ENCODE data around the gene PDCD11.

The PDCD11 gene

DNA sequence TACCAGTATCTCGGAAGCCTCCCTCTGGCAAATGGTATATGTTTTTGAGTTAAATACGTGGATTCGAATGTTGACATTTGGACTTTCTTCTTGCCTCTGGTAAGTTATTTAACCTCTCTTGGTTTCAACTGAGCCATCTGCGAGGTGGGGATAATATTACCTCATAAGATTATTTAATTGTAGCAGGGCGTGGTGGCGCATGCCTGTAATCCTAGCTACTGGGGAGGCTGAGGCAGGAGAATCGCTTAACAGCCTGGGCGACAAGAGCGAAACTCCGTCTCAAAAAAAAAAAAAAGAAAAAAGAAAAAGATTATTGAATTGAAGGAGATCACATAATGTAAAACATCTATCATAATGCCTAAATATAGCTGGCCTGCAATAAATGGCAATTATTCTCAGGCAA, 29.0 kb upstream of the PDCD11 start:
- Histone ChIP-seq H2AK5ac (ENCODE audit: low read length) (no peak overlapping the region), H4K12ac (ENCODE audit: low read depth, low read length) (peak overlapping the region; percentile 46), H4K8ac (ENCODE audit: low read depth, low read length) (peak overlapping the region; percentile 84), H3K9ac (ENCODE audit: low read length) (no peak overlapping the region), H2BK5ac (ENCODE audit: low read depth, low read length, poor library complexity) (no peak overlapping the region), H3K4me3 (ENCODE audit: low read depth, low read length) (no peak overlapping the region), H3K27me3 (ENCODE audit: insufficient read depth, low read length) (no peaks in the 10 kb centered on the region), H3K79me2 (ENCODE audit: control insufficient read depth, insufficient read depth, low read length, poor library complexity) (peaks cover 3% of the 10 kb centered on the region), H3K79me1 (ENCODE audit: low read length) (peaks cover 5% of the 10 kb centered on the region), H4K91ac (ENCODE audit: low read depth, low read length) (no peak overlapping the region), H2BK120ac (ENCODE audit: insufficient read depth, low read length, poor library complexity) (no peak overlapping the region), H2BK12ac (ENCODE audit: low read length) (no peak overlapping the region), H3K23ac (ENCODE audit: low read length) (no peak overlapping the region), H3K36me3 (ENCODE audit: control insufficient read depth in 1 of 2, insufficient read depth in 2 of 2, low read length in 2 of 2) (no peaks in the 10 kb centered on the region), H3K14ac (ENCODE audit: low read length) (no peak overlapping the region), H3K27ac (ENCODE audit: low read depth, low read length) (no peak overlapping the region), H3K4me1 (ENCODE audit: control insufficient read depth in 1 of 2, insufficient read depth in 2 of 2, low read length in 2 of 2) (no peaks in the 10 kb centered on the region), H3K4ac (ENCODE audit: low read depth, low read length) (no peak overlapping the region), H3K4me2 (ENCODE audit: low read length) (peak overlapping the region; percentile 43), H3K18ac (ENCODE audit: low read length) (no peak overlapping the region), H2AFZ (ENCODE audit: insufficient read depth, low read length, poor library complexity) (no peak overlapping the region), H3K9me3 (ENCODE audit: insufficient read depth, low read depth, low read length) (no peaks in the 10 kb centered on the region)
- WGBS (ENCODE audit: extremely low coverage, insufficient coverage, insufficient read length), result no CpG with 5 or more reads among the region's 10 CpGs
- peak in 1 of 2 donors; percentile 25 for DNase-seq

GRCh38 chr10:103367782-103368518, 28.5 kb upstream of the PDCD11 start, which contains the start of gene TAF5:
TSS of gene TAF5 (plus strand) at chr10:103367976. CDS start at chr10:103367990, 14 bp downstream.
- Histone ChIP-seq H3K9me3 (ENCODE audit: insufficient read depth, low read depth, low read length) (no peaks in the 10 kb centered on the region), H3K79me1 (ENCODE audit: low read length) (peaks cover 5% of the 10 kb centered on the region), H3K79me2 (ENCODE audit: control insufficient read depth, insufficient read depth, low read length, poor library complexity) (peaks cover 3% of the 10 kb centered on the region), H2AFZ (ENCODE audit: insufficient read depth, low read length, poor library complexity) (peak within 1 kb of the TSS; percentile 100), H2AK5ac (ENCODE audit: low read length) (no peak within 1 kb of the TSS), H2BK120ac (ENCODE audit: insufficient read depth, low read length, poor library complexity) (peak within 1 kb of the TSS; percentile 67), H3K23ac (ENCODE audit: low read length) (no peak within 1 kb of the TSS), H3K4me3 (ENCODE audit: low read depth, low read length) (peak within 1 kb of the TSS; percentile 99), H2BK5ac (ENCODE audit: low read depth, low read length, poor library complexity) (peak within 1 kb of the TSS; percentile 73), H3K9ac (ENCODE audit: low read length) (peak within 1 kb of the TSS; percentile 84), H2BK12ac (ENCODE audit: low read length) (no peak within 1 kb of the TSS), H4K12ac (ENCODE audit: low read depth, low read length) (peak within 1 kb of the TSS; percentile 82), H3K4ac (ENCODE audit: low read depth, low read length) (peak within 1 kb of the TSS; percentile 75), H3K36me3 (ENCODE audit: control insufficient read depth in 1 of 2, insufficient read depth in 2 of 2, low read length in 2 of 2) (no peaks in the 10 kb centered on the region), H3K4me1 (ENCODE audit: control insufficient read depth in 1 of 2, insufficient read depth in 2 of 2, low read length in 2 of 2) (no peaks in the 10 kb centered on the region), H3K27me3 (ENCODE audit: insufficient read depth, low read length) (no peaks in the 10 kb centered on the region), H4K8ac (ENCODE audit: low read depth, low read length) (peak within 1 kb of the TSS; percentile 84), H3K14ac (ENCODE audit: low read length) (peak within 1 kb of the TSS; percentile 94), H4K91ac (ENCODE audit: low read depth, low read length) (peak within 1 kb of the TSS; percentile 75), H3K4me2 (ENCODE audit: low read length) (peak within 1 kb of the TSS; percentile 88), H3K27ac (ENCODE audit: low read depth, low read length) (peak within 1 kb of the TSS; percentile 60), H3K18ac (ENCODE audit: low read length) (peak within 1 kb of the TSS; percentile 96)
- DNase-seq, result peak; percentile 93 to 97
- WGBS (ENCODE audit: extremely low coverage, insufficient coverage, insufficient read length), result no CpG with 5 or more reads among the region's 81 CpGs

- Histone ChIP-seq H2BK120ac (ENCODE audit: insufficient read depth, low read length, poor library complexity) (no peak overlapping the region), H3K4me1 (ENCODE audit: control insufficient read depth in 1 of 2, insufficient read depth in 2 of 2, low read length in 2 of 2) (no peaks in the 10 kb centered on the region), H2AFZ (ENCODE audit: insufficient read depth, low read length, poor library complexity) (no peak overlapping the region), H3K9me3 (ENCODE audit: insufficient read depth, low read depth, low read length) (no peaks in the 10 kb centered on the region), H3K4me2 (ENCODE audit: low read length) (no peak overlapping the region), H2BK12ac (ENCODE audit: low read length) (no peak overlapping the region), H3K14ac (ENCODE audit: low read length) (no peak overlapping the region), H2BK5ac (ENCODE audit: low read depth, low read length, poor library complexity) (no peak overlapping the region), H4K12ac (ENCODE audit: low read depth, low read length) (no peak overlapping the region), H3K27me3 (ENCODE audit: insufficient read depth, low read length) (no peaks in the 10 kb centered on the region), H3K4ac (ENCODE audit: low read depth, low read length) (no peak overlapping the region), H3K79me1 (ENCODE audit: low read length) (no peaks in the 10 kb centered on the region), H4K91ac (ENCODE audit: low read depth, low read length) (no peak overlapping the region), H3K23ac (ENCODE audit: low read length) (no peak overlapping the region), H4K8ac (ENCODE audit: low read depth, low read length) (no peak overlapping the region), H3K9ac (ENCODE audit: low read length) (no peak overlapping the region), H3K4me3 (ENCODE audit: low read depth, low read length) (no peak overlapping the region), H3K36me3 (ENCODE audit: control insufficient read depth in 1 of 2, insufficient read depth in 2 of 2, low read length in 2 of 2) (peaks cover 3 to 6% of the 10 kb centered on the region in 2 experiments), H3K79me2 (ENCODE audit: control insufficient read depth, insufficient read depth, low read length, poor library complexity) (no peaks in the 10 kb centered on the region), H2AK5ac (ENCODE audit: low read length) (no peak overlapping the region), H3K18ac (ENCODE audit: low read length) (no peak overlapping the region), H3K27ac (ENCODE audit: low read depth, low read length) (no peak overlapping the region)
- DNase-seq, result no peak
- WGBS (ENCODE audit: extremely low coverage, insufficient coverage, insufficient read length), result no CpG with 5 or more reads among the region's 3 CpGs
Measured at GRCh38 chr10:103373544-103373943, 22.9 kb upstream of the PDCD11 start.

- no peaks in the 10 kb centered on the region for H3K79me2 ChIP-seq (ENCODE audit: control insufficient read depth, insufficient read depth, low read length, poor library complexity)
- no peak overlapping the region for H2AFZ ChIP-seq (ENCODE audit: insufficient read depth, low read length, poor library complexity)
- peaks cover 3 to 6% of the 10 kb centered on the region in 2 experiments for H3K36me3 ChIP-seq (ENCODE audit: control insufficient read depth in 1 of 2, insufficient read depth in 2 of 2, low read length in 2 of 2)
- H3K27me3 ChIP-seq (ENCODE audit: insufficient read depth, low read length), result no peaks in the 10 kb centered on the region
- H4K12ac ChIP-seq (ENCODE audit: low read depth, low read length), result no peak overlapping the region
- H3K27ac ChIP-seq (ENCODE audit: low read depth, low read length), result no peak overlapping the region
- H3K4ac ChIP-seq (ENCODE audit: low read depth, low read length), result no peak overlapping the region
- H3K4me1 ChIP-seq (ENCODE audit: control insufficient read depth in 1 of 2, insufficient read depth in 2 of 2, low read length in 2 of 2), result no peaks in the 10 kb centered on the region
- no peak overlapping the region for H3K9ac ChIP-seq (ENCODE audit: low read length)
- H3K9me3 ChIP-seq (ENCODE audit: insufficient read depth, low read depth, low read length), result no peaks in the 10 kb centered on the region
- no peak overlapping the region for H2BK5ac ChIP-seq (ENCODE audit: low read depth, low read length, poor library complexity)
- H3K14ac ChIP-seq (ENCODE audit: low read length), result no peak overlapping the region
- H3K18ac ChIP-seq (ENCODE audit: low read length), result no peak overlapping the region
- no peak overlapping the region for H2BK12ac ChIP-seq (ENCODE audit: low read length)
- H4K91ac ChIP-seq (ENCODE audit: low read depth, low read length), result no peak overlapping the region
- no peak overlapping the region for H3K4me2 ChIP-seq (ENCODE audit: low read length)
- no peak for DNase-seq
- no CpG with 5 or more reads among the region's 5 CpGs for WGBS (ENCODE audit: extremely low coverage, insufficient coverage, insufficient read length)
- no peak overlapping the region for H4K8ac ChIP-seq (ENCODE audit: low read depth, low read length)
- no peak overlapping the region for H2AK5ac ChIP-seq (ENCODE audit: low read length)
- H3K79me1 ChIP-seq (ENCODE audit: low read length), result no peaks in the 10 kb centered on the region
- H2BK120ac ChIP-seq (ENCODE audit: insufficient read depth, low read length, poor library complexity), result no peak overlapping the region
- no peak overlapping the region for H3K4me3 ChIP-seq (ENCODE audit: low read depth, low read length)
- H3K23ac ChIP-seq (ENCODE audit: low read length), result no peak overlapping the region
Measured at GRCh38 chr10:103374263-103374662, 22.2 kb upstream of the PDCD11 start.

Measured in trophoblast cell (in vitro differentiated cells and primary cell).